ENCODE results near the gene SCAMP4. TPM values are rescaled to one million over a fixed set of nuclear protein-coding genes. Genes with fewer than 3 reads are reported as not detected.
A peak's percentile ranks its signal among the peaks of the same experiment; 100 is the strongest.

Gene SCAMP4
- total and polyA plus RNA-seq, 9 of the 15 experiments (the other 6 are each of a cell fraction or from before 2014, with no cell fraction given): 0.81 to 45.9 (median 12.8) TPM

DNA sequence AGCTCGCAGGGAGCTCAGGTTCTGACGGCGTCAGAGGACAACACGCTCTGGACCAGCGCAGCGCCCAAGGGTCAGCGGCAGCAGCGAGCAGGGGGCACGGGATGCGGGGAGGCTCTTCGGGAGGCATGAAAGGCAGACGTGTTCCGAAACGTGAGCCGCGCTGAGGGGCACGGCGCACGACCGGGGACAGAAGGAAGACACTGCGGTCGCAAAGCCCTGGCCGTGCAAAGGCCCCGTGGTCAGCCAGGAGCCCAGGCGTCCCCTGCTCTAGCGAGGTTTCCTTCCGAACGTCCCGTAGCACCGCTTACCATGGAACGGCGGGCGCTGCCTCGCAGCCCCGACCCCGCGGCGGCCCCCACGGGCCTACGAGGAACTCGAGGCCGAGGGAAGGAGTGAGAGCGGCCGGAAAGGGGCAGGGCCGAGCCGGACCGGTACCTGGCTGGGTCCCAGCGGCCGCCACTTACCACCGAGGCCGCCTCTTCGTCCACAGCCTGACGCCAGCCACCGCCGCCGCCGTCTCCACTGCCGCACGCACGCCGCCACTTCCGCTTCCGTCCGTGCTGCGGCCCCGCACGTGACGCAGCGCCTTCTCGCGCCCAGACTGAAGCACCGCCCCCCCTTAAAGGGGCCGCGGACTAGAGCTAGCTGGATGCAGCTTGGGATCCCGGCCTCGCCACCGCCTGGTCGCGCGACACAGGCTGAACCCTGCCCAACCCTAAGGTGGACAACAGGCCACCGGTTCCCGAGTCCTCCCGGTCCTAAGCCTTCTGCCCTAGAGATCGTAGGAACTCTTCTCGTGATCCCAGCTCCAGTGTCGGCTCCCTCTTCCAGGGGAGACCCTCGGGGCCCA is 29.3 kb upstream of the SCAMP4 start (continued):
- TF ChIP-seq, protein P1, sequence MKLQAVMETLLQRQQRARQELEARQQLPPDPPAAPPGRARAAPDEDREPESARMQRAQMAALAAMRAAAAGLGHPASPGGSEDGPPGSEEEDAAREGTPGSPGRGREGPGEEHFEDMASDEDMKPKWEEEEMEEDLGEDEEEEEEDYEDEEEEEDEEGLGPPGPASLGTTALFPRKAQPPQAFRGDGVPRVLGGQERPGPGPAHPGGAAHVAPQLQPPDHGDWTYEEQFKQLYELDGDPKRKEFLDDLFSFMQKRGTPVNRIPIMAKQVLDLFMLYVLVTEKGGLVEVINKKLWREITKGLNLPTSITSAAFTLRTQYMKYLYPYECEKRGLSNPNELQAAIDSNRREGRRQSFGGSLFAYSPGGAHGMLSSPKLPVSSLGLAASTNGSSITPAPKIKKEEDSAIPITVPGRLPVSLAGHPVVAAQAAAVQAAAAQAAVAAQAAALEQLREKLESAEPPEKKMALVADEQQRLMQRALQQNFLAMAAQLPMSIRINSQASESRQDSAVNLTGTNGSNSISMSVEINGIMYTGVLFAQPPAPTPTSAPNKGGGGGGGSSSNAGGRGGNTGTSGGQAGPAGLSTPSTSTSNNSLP (IDR thresholded peaks at IDR 0.05; ENCODE audit: borderline replicate concordance, low read depth, low read length): no peak
- TF ChIP-seq, protein P2, sequence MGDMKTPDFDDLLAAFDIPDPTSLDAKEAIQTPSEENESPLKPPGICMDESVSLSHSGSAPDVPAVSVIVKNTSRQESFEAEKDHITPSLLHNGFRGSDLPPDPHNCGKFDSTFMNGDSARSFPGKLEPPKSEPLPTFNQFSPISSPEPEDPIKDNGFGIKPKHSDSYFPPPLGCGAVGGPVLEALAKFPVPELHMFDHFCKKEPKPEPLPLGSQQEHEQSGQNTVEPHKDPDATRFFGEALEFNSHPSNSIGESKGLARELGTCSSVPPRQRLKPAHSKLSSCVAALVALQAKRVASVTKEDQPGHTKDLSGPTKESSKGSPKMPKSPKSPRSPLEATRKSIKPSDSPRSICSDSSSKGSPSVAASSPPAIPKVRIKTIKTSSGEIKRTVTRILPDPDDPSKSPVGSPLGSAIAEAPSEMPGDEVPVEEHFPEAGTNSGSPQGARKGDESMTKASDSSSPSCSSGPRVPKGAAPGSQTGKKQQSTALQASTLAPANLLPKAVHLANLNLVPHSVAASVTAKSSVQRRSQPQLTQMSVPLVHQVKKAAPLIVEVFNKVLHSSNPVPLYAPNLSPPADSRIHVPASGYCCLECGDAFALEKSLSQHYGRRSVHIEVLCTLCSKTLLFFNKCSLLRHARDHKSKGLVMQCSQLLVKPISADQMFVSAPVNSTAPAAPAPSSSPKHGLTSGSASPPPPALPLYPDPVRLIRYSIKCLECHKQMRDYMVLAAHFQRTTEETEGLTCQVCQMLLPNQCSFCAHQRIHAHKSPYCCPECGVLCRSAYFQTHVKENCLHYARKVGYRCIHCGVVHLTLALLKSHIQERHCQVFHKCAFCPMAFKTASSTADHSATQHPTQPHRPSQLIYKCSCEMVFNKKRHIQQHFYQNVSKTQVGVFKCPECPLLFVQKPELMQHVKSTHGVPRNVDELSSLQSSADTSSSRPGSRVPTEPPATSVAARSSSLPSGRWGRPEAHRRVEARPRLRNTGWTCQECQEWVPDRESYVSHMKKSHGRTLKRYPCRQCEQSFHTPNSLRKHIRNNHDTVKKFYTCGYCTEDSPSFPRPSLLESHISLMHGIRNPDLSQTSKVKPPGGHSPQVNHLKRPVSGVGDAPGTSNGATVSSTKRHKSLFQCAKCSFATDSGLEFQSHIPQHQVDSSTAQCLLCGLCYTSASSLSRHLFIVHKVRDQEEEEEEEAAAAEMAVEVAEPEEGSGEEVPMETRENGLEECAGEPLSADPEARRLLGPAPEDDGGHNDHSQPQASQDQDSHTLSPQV (IDR thresholded peaks at IDR 0.05): peak; percentile 68; the same call in 1 of the 2 replicates
- peak; percentile 78 for TF ChIP-seq POLR2AphosphoS5 (IDR thresholded peaks at IDR 0.05; ENCODE audit: control insufficient read depth, insufficient read depth, low read depth, low read length)
- peak; percentile 100 for TF ChIP-seq CXXC5 (CRISPR knock-in tag; IDR thresholded peaks at IDR 0.05)
- TF ChIP-seq HNRNPLL (IDR thresholded peaks at IDR 0.05; ENCODE audit: low read depth, low read length, poor library complexity, severe bottlenecking): peak; percentile 86
- TF ChIP-seq RAD21 (CRISPR knock-in tag; conservative IDR thresholded peaks at IDR 0.05 in 1 of 2, IDR thresholded peaks at IDR 0.05 in 1 of 2): no peak; a peak in 2 of 4 replicates
- TF ChIP-seq TFAM (CRISPR knock-in tag; conservative IDR thresholded peaks at IDR 0.05): no peak
- TF ChIP-seq ZKSCAN8 (CRISPR knock-in tag; IDR thresholded peaks at IDR 0.05): no peak
- TF ChIP-seq, protein P3, sequence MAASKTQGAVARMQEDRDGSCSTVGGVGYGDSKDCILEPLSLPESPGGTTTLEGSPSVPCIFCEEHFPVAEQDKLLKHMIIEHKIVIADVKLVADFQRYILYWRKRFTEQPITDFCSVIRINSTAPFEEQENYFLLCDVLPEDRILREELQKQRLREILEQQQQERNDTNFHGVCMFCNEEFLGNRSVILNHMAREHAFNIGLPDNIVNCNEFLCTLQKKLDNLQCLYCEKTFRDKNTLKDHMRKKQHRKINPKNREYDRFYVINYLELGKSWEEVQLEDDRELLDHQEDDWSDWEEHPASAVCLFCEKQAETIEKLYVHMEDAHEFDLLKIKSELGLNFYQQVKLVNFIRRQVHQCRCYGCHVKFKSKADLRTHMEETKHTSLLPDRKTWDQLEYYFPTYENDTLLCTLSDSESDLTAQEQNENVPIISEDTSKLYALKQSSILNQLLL (CRISPR knock-in tag; IDR thresholded peaks at IDR 0.05; ENCODE audit: borderline replicate concordance): no peak
- TF ChIP-seq, protein P4, sequence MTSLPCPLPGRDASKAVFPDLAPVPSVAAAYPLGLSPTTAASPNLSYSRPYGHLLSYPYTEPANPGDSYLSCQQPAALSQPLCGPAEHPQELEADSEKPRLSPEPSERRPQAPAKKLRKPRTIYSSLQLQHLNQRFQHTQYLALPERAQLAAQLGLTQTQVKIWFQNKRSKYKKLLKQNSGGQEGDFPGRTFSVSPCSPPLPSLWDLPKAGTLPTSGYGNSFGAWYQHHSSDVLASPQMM (CRISPR knock-in tag; IDR thresholded peaks at IDR 0.05): no peak
- TF ChIP-seq ZNF778 (CRISPR knock-in tag; IDR thresholded peaks at IDR 0.05): no peak
- TF ChIP-seq ZBTB11 (CRISPR knock-in tag; IDR thresholded peaks at IDR 0.05): peak in 2 of 3 experiments; percentile 23 to 85; a peak in 2 of 6 replicates
- TF ChIP-seq ZNF76 (CRISPR knock-in tag; IDR thresholded peaks at IDR 0.05; ENCODE audit: borderline replicate concordance): no peak; the same call in 1 of the 2 replicates

Data from K562 (cell line).